GM21717 (cell line): Measurements from ENCODE around the gene EZH1.

Source experiments
- ATAC-seq: cut with Tn5 transposase; IDR thresholded peaks from one replicate; pipeline ENCODE4 v1.9.1; 2021; ENCODE audit warnings: mild to moderate bottlenecking, moderate library complexity; ENCODE audit not compliant: unreplicated experiment

Gene EZH1

GRCh38 chr17:42684929-42685556 lies 59.8 kb downstream of the EZH1 start:
- no peak for ATAC-seq

DNA sequence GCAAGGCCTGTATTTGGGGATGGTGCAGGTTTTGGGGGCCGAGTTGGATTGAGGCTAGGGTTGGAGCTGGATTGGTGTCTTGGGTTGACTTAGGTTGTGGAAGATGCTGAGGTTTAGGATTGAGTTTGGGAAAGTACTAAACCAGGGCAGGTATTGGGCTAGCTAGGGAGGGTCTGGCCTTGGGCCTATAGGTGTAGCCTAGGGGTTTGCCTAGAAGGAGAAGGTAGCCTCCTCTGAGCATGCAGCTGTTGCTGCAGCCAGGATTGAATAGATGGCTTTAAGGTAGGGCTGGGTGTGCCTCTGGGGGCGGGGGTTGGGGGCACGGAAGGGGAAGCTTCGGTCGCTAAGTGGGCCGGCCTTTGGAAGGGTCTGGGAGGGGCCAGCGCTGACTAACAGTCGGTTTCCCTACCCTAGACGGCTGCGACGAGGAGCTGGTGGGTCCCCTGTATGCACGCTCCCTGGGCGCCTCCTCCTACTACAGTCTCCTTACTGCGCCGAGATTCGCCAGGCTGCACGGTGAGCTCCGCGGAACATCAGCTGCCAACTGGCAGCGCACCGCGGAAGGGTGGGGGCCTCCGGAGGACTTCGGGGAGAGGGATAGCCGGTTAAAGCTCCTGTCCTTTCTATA lies 61.3 kb downstream of the EZH1 start:
- ATAC-seq: no peak

DNA sequence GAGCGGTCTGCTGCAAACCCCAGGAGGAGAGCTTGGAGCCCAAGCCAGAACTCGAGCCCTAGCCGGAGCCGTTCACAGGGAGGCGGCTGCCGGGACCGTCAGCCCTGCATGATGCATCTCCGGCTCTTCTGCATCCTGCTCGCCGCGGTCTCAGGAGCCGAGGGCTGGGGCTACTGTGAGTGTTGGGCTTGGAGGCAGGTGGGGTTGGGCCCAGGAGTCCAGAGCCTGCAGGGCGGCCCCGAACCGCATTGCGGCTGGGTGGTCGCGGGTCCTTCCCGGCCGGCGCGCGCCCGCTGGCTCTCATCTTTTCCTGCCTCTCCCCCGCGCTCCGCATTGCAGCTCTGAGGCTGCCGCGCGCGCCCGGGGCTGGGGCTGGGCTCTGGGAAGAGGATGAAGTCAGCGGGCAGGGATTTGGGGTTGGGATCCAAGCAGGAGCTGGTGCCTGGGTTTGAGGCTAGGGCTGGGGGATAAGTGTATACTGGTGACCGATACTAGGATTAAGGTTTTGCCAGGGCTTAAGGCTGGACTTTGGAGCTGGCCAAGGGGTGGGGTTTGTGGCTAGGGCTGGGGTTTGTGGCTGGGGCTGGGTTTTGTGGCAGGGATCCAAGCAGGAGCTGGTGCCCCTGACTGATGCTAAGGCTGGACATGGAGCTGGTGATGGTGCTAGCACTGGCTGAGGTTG lies 62.0 kb downstream of the EZH1 start:
- no peak for ATAC-seq

GRCh38 chr17:42681976-42682721 lies 62.7 kb downstream of the EZH1 start, which contains the start of gene CNTNAP1:
CNTNAP1 (plus strand) TSS chr17:42682531; CDS start chr17:42682830, 299 bp downstream.
- no peak for ATAC-seq

- no peak for ATAC-seq
Measured at GRCh38 chr17:42680331-42680808, 64.5 kb downstream of the EZH1 start.

DNA sequence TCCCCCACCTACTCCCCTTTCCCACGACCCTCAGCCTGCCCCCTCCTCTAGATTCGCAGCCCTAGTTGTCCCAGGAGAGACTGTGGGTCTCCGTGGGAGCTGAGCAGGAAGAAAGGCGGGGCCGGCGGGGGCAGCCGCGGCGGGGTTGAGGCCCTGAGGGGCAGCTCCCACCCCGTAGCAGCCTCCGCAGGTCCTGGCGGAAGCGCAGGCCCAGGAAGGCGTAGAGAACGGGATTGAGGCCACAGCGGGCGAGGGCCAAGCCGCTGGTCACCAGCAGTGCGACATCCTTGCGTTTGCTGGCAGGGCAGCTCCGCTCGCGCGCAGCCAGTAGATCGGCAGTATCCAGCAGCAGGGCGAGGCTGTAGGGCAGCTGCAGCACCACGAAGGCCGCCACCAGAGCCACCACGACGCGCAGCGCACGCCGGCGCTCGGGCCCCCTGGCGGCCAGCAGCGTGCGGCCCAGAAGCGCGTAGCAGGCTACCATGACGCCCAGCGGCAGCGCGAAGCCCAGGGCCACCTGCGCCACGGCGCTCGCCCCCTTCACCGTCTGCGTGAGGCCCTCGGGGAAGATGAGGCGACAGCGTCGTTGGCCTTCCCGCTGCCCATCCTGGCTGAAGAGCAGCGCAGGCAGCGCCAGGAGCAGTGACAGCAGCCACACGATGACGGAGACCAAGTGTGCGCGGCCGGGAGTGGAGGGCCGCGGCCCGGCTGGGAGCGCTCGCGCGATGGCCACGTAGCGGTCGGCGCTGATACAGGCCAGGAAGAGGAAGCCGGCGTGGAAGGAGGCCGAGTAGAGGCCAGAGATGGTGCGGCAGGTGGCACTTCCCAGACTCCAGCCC lies 65.1 kb downstream of the EZH1 start:
- no peak for ATAC-seq

DNA sequence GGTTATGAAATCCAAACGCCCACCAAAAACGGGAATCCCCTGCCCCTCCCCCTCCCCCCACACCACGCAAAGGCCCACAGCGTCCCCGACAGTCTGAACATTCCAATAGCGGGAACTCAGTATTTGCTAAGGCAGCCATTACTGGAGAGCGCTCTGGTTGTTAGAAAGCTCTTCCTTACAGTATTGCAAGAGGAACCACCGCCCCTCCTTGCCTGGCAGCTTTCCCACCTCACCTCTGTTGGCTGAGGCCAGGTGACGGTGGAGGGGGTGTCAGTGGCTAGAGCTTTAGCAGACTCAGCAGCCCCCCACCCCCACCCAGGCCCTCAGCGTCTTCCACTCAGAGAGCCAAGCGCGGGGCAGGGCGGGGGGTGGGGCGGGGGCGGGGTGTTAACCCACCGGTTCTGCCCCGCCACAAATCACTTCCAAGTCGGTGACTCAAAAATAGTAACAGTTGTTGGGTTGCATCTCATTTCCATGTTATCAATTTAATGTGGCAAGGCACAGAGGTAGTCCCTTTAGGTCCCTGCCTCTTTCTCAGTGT lies 65.8 kb downstream of the EZH1 start:
- ATAC-seq: no peak

- no peak for ATAC-seq
Measured at GRCh38 chr17:42677921-42678781, 66.7 kb downstream of the EZH1 start.

GRCh38 chr17:42677012-42677857 lies 67.6 kb downstream of the EZH1 start:
- ATAC-seq: peak; percentile 45

DNA sequence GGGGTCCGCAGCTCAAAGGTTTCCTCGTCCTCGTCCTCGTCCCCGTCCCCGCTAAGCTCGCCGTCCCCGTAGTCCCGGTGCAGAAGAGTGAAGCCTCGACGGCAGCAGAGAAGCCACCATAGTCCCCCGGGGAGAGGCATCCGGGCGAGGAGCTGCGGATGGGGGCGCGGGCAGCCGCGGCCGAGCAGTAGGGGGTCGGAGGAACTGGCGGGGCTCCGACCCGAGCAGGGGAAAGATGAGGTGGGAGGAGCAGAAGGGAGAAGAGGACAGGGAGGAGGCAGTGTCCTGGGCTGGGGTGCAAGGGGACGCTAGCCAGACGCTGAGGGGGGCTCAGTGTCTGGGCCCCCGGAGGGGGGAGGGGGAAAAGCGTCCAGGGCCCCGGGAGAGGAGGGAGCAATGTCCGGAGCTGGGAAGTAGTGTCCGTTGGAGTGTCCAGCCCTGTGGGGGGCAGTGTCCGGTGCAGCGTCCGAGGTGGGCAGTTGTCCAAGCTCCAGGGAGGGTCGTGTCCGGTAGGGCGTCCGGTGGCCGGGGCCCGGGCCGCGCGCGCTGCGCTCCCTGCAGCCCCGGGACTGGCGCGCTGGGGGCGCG lies 68.3 kb downstream of the EZH1 start, which contains the start of gene PLEKHH3:
PLEKHH3 (minus strand) TSS at position 571 of the 588 bp plus-strand sequence; CDS start at position 140, 431 bp downstream.
- no peak for ATAC-seq

GRCh38 chr17:42675965-42676423 lies 68.8 kb downstream of the EZH1 start:
- no peak for ATAC-seq

GRCh38 chr17:42675348-42675964 lies 69.4 kb downstream of the EZH1 start:
- no peak for ATAC-seq

DNA sequence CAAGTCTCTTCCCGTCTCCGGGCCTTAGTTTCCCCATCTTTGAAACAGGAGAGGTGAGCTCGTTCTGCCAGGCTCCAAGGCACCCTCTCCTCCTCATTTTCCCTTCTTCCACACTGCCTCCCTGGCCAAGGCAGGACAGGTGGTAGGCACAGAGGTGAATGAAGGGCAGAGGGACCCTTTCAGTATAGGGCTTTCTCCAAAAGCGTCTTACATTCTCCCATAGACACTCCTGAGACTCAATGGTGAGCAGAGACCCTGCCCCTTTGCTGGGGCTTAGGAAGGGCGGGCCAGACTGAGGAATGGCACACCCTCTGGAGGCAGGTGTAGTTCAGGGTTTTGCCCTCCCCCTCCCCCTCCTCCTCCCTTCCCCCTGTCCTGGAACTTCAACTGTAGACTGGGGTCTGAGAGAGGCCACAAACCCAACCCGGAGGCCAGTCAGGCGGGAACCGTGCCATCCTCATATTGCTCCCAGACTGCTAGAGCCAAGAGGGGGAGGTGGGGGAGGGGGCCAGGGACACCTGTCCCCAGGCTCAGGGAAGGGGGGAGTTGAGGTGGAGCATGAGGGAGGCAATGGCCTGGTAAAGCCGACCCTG lies 70.0 kb downstream of the EZH1 start:
- ATAC-seq: no peak

DNA sequence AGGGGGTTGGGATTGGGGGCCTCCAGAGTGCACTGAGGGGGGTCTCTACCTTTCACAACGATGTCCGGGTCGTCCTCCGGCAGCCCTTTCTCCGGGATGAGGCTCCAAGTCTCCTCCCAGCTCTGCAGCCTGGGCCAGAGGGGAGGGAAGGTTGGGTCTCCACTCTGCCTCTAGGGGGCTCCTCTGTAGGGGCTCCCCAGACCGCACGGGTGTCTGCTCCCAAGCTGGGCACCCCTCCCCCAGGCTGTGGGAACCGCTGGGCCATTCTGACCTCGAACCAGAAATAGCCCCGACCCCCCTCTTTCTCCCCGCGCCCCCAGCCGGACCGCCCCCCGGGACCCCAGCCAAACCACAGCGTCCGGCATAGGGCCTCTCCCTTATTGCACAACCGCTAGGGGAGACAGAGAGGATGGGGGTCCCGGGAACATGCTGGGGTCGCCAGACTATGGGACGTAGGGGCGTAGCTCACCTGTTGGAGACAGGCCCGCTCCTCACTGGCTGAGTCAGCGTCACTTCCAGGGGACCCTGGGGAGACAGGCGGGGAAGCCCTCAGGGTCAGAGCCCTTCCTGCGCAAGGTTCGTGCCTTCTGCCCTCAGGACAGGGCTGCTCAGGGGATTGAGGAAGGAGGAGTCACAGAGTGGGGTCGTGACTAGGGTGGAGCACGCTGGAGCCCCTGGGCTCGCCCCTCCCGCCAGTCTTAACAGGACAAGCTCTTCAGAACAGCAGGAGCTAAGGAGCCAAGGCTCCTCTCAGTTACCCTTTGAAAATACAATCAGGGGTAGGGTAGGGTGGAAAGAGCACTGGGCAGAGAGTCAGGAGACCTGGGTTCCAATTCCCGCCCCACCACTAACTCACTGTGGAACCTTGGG lies 70.7 kb downstream of the EZH1 start:
- ATAC-seq: no peak

DNA sequence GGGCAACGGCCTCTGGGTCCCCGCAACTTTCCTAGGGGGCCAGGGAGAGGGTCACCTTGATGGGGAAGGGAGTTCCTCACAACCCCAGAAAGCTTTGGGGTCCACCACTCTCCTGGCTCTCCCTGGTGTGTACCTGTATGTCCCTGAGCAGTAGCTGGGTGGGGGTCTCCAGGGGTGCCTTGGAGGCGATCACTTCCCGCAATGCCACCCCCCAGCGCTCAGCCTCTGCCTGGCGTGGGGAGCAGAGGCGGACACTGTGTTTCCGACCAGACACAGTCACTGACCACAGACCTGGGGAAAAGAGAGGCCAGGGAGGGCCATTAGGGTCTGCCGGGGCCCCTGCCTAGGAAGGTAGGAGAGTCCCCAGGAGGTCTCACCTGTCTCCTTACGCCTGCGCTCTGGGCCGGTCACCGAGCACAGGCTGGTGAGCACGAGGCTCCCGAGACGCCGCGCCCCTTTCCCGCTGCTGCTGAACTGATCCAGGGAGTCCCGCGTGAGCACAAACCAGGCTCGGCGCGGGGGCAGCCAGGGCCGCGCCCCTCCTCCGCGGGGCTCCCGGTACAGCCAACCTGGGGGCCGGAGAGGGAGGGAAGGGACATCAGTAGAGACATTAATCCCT lies 71.5 kb downstream of the EZH1 start:
- ATAC-seq: no peak
